HG03159 (cell line): Measurements from ENCODE around the gene ZNF385B.
"Not testable (repeated sequence)": the region's sequence is repeated elsewhere in the genome, so short reads cannot be mapped to it uniquely, and the experiment has no call there.

Experiments used
- ATAC-seq: cut with Tn5 transposase; IDR thresholded peaks from one replicate; pipeline ENCODE4 v1.9.1; 2021; ENCODE audit warnings: mild to moderate bottlenecking, moderate library complexity; ENCODE audit not compliant: unreplicated experiment

ZNF385B gene

GRCh38 chr2:179645047-179645446, 216.4 kb downstream of the ZNF385B start:
- no peak for ATAC-seq

GRCh38 chr2:179642462-179642861, 218.9 kb downstream of the ZNF385B start:
- no peak for ATAC-seq

- no peak for ATAC-seq
Measured at GRCh38 chr2:179636995-179637394, 224.4 kb downstream of the ZNF385B start.

GRCh38 chr2:179636100-179636980, 225.1 kb downstream of the ZNF385B start:
- ATAC-seq: no peak

- ATAC-seq: not testable (repeated sequence)
Measured at GRCh38 chr2:179631769-179632385, 229.5 kb downstream of the ZNF385B start.

GRCh38 chr2:179629776-179630175, 231.6 kb downstream of the ZNF385B start:
- ATAC-seq: not testable (repeated sequence)

GRCh38 chr2:179626261-179626660, 235.2 kb downstream of the ZNF385B start:
- no peak for ATAC-seq

GRCh38 chr2:179622635-179623300, 238.6 kb downstream of the ZNF385B start:
- ATAC-seq: no peak

- no peak for ATAC-seq
Measured at GRCh38 chr2:179622112-179622511, 239.3 kb downstream of the ZNF385B start.

GRCh38 chr2:179619947-179620467, 241.4 kb downstream of the ZNF385B start:
- no peak for ATAC-seq

GRCh38 chr2:179614121-179614520, 247.3 kb downstream of the ZNF385B start:
- ATAC-seq: no peak

- no peak for ATAC-seq
Measured at GRCh38 chr2:179613701-179614100, 247.7 kb downstream of the ZNF385B start.

GRCh38 chr2:179613299-179613651, 248.1 kb downstream of the ZNF385B start:
- no peak for ATAC-seq

- ATAC-seq: no peak
Measured at GRCh38 chr2:179612591-179613298, 248.7 kb downstream of the ZNF385B start.

- ATAC-seq: no peak
Measured at GRCh38 chr2:179612108-179612507, 249.3 kb downstream of the ZNF385B start.

GRCh38 chr2:179606141-179606540, 255.3 kb downstream of the ZNF385B start:
- no peak for ATAC-seq

GRCh38 chr2:179605341-179605740, 256.1 kb downstream of the ZNF385B start:
- ATAC-seq: no peak

GRCh38 chr2:179604598-179604997, 256.8 kb downstream of the ZNF385B start:
- no peak for ATAC-seq

GRCh38 chr2:179602452-179602851, 259.0 kb downstream of the ZNF385B start:
- ATAC-seq: no peak

- ATAC-seq: no peak
Measured at GRCh38 chr2:179596018-179596417, 265.4 kb downstream of the ZNF385B start.

- ATAC-seq: no peak
Measured at GRCh38 chr2:179595284-179595683, 266.1 kb downstream of the ZNF385B start.
